HepG2 (cell line): ENCODE results near the gene MSMP. TPM values are rescaled to one million over a fixed set of nuclear protein-coding genes. Genes with fewer than 3 reads are reported as not detected.
A peak's percentile ranks its signal among the peaks of the same experiment; 100 is the strongest.

Experiments used
- AFF4 ChIP-seq: sonication (generic); formaldehyde crosslinking; IDR thresholded peaks from 2 replicates; pipeline ENCODE4 v1.4.0; 2020; ENCODE audit warnings: missing genetic modification reagents
- ATRX ChIP-seq: sonication (generic); formaldehyde crosslinking; IDR thresholded peaks from 2 replicates; pipeline ENCODE4 v1.4.0; 2020; ENCODE audit warnings: missing genetic modification reagents, borderline replicate concordance
- FLYWCH1 ChIP-seq: sonication (generic); formaldehyde crosslinking; IDR thresholded peaks from 2 replicates; pipeline ENCODE4 v1.8.1; 2023; ENCODE audit warnings: mild to moderate bottlenecking, missing genetic modification reagents
- NFIC ChIP-seq: IDR thresholded peaks from 2 replicates; pipeline ENCODE4 v1.6.1; 2012; ENCODE audit warnings: mild to moderate bottlenecking, low read length, inconsistent platforms
- PHB2 ChIP-seq: fragments of 450-650 bp; IDR thresholded peaks from 2 replicates; pipeline ENCODE4 v1.6.1; 2018; ENCODE audit not compliant: partially characterized antibody
- RFX5 ChIP-seq: IDR thresholded peaks from 2 replicates; pipeline ENCODE4 v1.6.1; 2011; ENCODE audit warnings: low read depth, low read length, improper control_type of control experiment
- THYN1 ChIP-seq: sonication (generic); formaldehyde crosslinking; IDR thresholded peaks from 2 replicates; pipeline ENCODE4 v1.8.1; 2023; ENCODE audit warnings: low read depth, mild to moderate bottlenecking, moderate library complexity, missing genetic modification reagents, borderline replicate concordance
- TIGD3 ChIP-seq: sonication (generic); formaldehyde crosslinking; IDR thresholded peaks from 2 replicates; pipeline ENCODE4 v1.5.1; 2020; ENCODE audit warnings: mild to moderate bottlenecking, missing genetic modification reagents, borderline replicate concordance
- YEATS2 ChIP-seq: sonication (generic); formaldehyde crosslinking; IDR thresholded peaks from 2 replicates; pipeline ENCODE4 v1.4.0; 2020; ENCODE audit warnings: missing genetic modification reagents, borderline replicate concordance
- ZNF235 ChIP-seq: sonication (generic); formaldehyde crosslinking; IDR thresholded peaks from 2 replicates; pipeline ENCODE4 v1.8.1; 2023; ENCODE audit warnings: mild to moderate bottlenecking, missing genetic modification reagents, borderline replicate concordance
- ZNF460 ChIP-seq: sonication (generic); formaldehyde crosslinking; IDR thresholded peaks from 2 replicates; pipeline ENCODE4 v1.5.1; 2020; ENCODE audit warnings: missing genetic modification reagents, mild to moderate bottlenecking, borderline replicate concordance
- polyA plus RNA-seq, 8 experiments: library from polyadenylated mRNA; depleted of rRNA in 3 of 8; stranded (reverse) in 7 of 8; unstranded in 1 of 8; fragments of >200 nt; fragmentation: Illumina TruSeq in 4 of 8; extraction: Trizol in 4 of 8; gene quantifications; 2 replicates each; pipeline versions ENCODE4 v1.2.1 to v1.2.3, GENCODE V29; 2011 to 2016; ENCODE audit warnings: low read depth in 4 of 8, missing spikeins in 1 of 8, mixed read lengths in 1 of 8; ENCODE audit not compliant: insufficient read depth in 1 of 8
- total RNA-seq, 5 experiments: library from RNA; depleted of rRNA; stranded (reverse); fragments of >200 nt; fragmentation: Illumina TruSeq; extraction: Trizol; gene quantifications; 2 replicates each; pipeline ENCODE4 v1.2.3, GENCODE V29; 2016; ENCODE audit warnings: low read depth in 1 of 5
- TF ChIP-seq, protein P1 (sequence below): sonication (generic); formaldehyde crosslinking; IDR thresholded peaks from one replicate; pipeline ENCODE4 v1.5.1; 2020; ENCODE audit warnings: mild to moderate bottlenecking, missing genetic modification reagents; ENCODE audit errors: not compliant biosample characterization
- TF ChIP-seq, protein P2 (sequence below): sonication (generic); formaldehyde crosslinking; IDR thresholded peaks from 2 replicates; pipeline ENCODE4 v1.8.0; 2022; ENCODE audit warnings: missing genetic modification reagents, mild to moderate bottlenecking, inconsistent platforms, borderline replicate concordance

Gene MSMP
- total and polyA plus RNA-seq, 2 of the 13 experiments (the other 11 are each of a cell fraction or from before 2014, with no cell fraction given), result 0.24 to 0.46 TPM

DNA sequence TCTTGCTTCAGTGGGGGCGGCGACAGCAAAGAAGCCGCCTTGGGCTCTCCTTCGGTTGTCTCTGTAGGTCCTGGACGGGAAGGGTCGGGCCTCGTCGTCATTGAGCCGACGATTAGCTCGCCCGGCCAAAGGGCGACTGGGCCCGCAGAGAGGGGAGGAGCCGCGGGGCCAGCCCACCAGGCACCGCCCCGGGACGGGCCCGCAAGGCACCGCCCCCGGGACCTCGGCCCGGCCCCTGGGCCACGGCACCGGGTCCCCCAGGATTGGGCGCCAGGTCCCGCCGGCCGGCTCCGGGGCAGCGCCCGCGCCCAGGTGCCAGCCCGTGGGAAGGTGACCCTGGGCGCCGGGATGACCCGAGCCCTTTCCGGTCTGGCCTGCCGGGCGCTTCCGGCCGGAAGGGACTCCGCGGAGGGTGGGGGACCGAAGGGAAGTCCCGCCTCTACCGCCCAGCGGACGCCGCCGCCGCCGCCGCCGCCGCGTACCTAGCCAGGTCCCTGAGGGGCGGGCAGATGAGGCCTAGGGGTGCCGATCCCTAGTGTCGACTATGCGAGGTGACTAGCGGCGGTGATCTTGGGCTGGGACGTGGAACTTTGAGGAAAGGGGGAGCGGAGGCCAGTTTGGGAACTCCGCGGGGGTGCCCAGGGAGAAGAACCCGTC is 5.1 kb downstream of the MSMP start, which contains the start of the genes GBA2 and RGP1 (continued):
- TF ChIP-seq FLYWCH1 (no peak), ZNF235 (CRISPR knock-in tag) (no peak), ZNF460 (CRISPR knock-in tag) (no peak), ATRX (CRISPR knock-in tag) (no peak), PHB2 (no peak), YEATS2 (CRISPR knock-in tag) (peak; percentile 66), RFX5 (no peak), AFF4 (no peak), THYN1 (no peak), NFIC (no peak), TIGD3 (no peak)
- TF ChIP-seq, protein P1, sequence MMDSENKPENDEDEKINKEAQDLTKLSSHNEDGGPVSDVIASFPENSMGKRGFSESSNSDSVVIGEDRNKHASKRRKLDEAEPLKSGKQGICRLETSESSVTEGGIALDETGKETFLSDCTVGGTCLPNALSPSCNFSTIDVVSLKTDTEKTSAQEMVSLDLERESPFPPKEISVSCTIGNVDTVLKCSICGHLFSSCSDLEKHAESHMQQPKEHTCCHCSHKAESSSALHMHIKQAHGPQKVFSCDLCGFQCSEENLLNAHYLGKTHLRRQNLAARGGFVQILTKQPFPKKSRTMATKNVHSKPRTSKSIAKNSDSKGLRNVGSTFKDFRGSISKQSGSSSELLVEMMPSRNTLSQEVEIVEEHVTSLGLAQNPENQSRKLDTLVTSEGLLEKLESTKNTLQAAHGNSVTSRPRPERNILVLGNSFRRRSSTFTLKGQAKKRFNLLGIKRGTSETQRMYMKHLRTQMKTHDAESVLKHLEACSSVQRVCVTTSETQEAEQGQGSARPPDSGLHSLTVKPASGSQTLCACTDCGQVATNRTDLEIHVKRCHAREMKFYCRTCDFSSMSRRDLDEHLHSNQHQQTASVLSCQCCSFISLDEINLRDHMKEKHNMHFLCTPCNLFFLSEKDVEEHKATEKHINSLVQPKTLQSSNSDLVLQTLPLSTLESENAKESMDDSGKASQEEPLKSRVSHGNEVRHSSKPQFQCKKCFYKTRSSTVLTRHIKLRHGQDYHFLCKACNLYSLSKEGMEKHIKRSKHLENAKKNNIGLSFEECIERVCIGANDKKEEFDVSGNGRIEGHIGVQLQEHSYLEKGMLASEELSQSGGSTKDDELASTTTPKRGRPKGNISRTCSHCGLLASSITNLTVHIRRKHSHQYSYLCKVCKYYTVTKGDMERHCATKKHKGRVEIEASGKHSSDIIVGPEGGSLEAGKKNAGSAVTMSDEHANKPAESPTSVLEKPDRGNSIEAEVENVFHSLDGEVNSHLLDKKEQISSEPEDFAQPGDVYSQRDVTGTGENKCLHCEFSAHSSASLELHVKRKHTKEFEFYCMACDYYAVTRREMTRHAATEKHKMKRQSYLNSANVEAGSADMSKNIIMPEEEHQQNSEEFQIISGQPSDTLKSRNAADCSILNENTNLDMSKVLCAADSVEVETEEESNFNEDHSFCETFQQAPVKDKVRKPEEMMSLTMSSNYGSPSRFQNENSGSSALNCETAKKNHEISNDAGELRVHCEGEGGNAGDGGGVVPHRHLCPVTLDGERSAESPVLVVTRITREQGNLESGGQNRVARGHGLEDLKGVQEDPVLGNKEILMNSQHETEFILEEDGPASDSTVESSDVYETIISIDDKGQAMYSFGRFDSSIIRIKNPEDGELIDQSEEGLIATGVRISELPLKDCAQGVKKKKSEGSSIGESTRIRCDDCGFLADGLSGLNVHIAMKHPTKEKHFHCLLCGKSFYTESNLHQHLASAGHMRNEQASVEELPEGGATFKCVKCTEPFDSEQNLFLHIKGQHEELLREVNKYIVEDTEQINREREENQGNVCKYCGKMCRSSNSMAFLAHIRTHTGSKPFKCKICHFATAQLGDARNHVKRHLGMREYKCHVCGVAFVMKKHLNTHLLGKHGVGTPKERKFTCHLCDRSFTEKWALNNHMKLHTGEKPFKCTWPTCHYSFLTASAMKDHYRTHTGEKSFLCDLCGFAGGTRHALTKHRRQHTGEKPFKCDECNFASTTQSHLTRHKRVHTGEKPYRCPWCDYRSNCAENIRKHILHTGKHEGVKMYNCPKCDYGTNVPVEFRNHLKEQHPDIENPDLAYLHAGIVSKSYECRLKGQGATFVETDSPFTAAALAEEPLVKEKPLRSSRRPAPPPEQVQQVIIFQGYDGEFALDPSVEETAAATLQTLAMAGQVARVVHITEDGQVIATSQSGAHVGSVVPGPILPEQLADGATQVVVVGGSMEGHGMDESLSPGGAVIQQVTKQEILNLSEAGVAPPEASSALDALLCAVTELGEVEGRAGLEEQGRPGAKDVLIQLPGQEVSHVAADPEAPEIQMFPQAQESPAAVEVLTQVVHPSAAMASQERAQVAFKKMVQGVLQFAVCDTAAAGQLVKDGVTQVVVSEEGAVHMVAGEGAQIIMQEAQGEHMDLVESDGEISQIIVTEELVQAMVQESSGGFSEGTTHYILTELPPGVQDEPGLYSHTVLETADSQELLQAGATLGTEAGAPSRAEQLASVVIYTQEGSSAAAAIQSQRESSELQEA, result no peak
- TF ChIP-seq, protein P2, sequence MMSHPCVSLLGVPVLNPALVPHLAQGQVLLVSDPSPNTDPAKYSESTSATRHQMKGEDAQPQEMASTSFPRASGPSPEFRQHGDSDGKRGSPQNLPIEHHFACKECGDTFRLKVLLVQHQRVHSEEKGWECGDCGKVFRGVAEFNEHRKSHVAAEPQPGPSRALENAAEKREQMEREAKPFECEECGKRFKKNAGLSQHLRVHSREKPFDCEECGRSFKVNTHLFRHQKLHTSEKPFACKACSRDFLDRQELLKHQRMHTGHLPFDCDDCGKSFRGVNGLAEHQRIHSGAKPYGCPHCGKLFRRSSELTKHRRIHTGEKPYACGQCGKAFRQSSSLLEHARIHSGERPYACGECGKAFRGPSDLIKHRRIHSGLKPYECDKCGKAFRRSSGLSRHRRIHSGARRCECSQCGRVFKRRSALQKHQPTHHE (CRISPR knock-in tag), result no peak
